NCI-H1930 (cell line): ENCODE measurements around the gene ZBTB46.
"Not testable (repeated sequence)": the region's sequence is repeated elsewhere in the genome, so short reads cannot be mapped to it uniquely, and the experiment has no call there.

Experiments
- DNase-seq, 2 experiments: peaks; one replicate each; lab custom pipeline; 2025; lab: John Stamatoyannopoulos, UW

Gene ZBTB46

GRCh38 chr20:63858393-63859165 is 27.5 kb upstream of the ZBTB46 start:
- no peak for DNase-seq

DNA sequence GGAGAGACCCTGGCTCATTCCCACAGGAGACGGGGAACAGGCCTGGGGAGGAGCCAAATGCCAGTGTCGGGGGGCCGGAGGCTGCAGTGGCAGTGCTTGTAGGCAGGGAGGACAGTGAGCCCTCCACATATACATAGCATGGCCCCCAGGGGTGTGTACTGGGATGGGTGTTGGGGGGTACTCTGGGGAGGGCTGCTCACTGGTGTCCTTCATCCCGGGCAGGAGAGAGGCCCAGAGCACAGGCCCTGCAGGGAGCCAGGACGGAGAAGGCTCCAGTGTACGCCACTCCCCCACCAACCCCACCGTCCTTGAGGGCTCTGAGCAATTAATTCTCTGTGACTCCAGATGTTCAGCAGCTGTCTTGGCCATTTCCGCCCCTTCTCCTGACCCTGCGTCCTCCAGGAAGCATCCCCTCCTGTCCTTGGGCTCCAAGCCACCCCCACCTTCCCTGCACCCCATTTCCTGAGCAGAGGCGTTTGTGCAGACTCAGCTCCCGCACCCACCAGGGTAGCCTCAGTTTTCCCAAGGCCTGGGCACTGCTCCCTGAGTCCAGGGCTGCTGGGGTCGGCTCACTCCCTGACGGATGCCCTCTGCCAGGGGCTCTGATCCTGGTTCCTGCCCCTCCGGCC is 26.8 kb upstream of the ZBTB46 start:
- DNase-seq: no peak

- DNase-seq: no peak
Measured at GRCh38 chr20:63856098-63856511, 25.0 kb upstream of the ZBTB46 start.

GRCh38 chr20:63855363-63856097 is 24.5 kb upstream of the ZBTB46 start:
- DNase-seq: no peak

- DNase-seq: no peak
Measured at GRCh38 chr20:63854766-63855362, 23.8 kb upstream of the ZBTB46 start.

DNA sequence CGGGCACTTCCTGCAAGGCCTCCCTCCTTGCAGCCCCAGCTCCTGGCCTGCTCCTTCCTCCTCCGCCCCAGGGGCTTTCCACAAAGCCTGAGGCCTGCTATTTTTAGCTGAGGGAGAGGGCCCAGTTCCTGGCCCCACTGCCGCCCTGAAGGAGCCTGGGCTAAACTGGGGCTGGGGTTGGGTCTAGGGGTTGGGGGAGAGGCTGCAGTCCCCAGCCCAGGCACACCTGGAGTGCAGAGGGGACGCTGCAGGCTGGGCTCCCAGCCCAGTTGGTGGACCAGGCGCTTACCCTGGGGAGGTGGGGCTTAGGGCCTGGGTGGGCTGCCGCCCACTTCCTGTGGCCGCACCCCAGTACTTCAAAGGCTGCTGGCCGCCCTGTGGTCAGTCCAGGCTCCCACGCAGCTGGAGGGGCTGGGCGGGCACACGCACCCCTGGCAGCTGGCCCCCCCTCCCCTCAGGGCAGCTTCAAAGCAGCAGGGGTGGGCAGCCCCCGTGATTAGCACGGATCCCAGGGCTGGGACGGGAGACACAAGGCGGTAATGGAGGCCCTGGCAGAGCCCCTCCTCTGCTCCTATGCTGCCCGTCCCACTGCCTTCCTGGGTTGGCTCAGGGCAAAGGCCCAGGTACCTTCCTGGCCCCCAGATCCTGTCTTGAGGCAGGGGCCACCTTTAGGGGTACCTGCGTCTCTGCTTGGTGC is 23.2 kb upstream of the ZBTB46 start:
- no peak for DNase-seq

GRCh38 chr20:63853733-63854068 is 22.6 kb upstream of the ZBTB46 start:
- DNase-seq: not testable (repeated sequence)

DNA sequence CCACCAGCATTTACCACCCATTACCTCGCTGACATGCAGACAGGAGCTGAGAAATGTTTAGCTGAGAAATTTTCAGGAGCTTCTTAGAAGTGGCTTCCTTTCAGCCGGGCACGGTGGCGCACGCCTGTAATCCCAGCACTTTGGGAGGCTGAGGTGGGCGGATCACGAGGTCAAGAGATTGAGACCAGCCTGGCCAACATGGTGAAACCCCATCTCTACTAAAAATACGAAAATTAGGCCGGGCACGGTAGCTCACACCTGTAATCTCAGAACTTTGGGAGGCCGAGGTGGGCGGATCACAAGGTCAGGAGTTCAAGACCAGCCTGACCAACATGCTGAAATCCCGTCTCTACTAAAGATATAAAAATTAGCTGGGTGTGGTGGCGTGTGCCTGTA is 20.5 kb upstream of the ZBTB46 start:
- DNase-seq: not testable (repeated sequence)

- DNase-seq: no peak
Measured at GRCh38 chr20:63850689-63851547, 19.9 kb upstream of the ZBTB46 start.

DNA sequence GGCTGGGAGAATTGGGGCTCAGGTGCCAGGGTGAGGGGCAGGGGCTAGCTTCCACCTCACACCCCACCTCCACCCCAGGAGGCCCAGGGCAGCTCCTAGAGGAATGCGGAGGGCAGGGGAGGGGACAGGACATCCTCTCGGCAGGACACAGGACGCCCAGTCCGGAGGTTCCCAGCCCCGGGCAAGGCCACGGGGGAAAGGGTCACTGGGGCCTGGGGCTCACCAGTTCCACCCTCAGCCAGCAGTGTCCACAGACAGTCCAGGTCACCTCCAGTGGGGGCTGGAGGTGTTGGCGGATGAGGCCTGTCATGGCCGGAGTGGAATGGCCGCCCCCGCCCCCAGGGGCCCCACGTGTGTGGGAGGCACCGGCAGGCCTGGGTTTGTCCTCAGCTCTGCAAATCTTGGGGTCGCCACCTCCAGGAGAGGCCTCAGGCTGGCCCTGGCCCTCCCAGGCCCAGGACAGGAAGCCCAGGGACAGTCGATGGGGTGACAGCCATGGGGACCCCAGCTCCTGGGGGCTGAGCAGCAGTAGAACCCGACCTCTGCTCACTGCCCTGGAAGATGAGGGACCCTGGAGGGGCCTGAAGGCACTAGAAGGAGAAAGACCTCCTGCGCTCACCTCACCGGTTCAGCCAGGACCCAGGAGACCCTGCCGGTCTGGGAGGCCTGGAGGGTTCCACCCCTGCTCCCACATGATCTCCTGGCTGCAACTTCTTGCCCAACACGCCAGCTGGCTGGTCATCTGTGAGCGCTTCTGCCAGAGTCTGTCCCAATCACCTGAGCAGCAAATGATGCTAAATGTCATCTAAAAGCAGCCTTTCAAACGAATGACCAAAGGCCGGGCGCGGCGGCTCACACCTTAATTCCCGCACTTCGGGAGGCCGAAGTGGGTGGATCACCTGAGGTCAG is 17.2 kb upstream of the ZBTB46 start:
- DNase-seq: no peak

DNA sequence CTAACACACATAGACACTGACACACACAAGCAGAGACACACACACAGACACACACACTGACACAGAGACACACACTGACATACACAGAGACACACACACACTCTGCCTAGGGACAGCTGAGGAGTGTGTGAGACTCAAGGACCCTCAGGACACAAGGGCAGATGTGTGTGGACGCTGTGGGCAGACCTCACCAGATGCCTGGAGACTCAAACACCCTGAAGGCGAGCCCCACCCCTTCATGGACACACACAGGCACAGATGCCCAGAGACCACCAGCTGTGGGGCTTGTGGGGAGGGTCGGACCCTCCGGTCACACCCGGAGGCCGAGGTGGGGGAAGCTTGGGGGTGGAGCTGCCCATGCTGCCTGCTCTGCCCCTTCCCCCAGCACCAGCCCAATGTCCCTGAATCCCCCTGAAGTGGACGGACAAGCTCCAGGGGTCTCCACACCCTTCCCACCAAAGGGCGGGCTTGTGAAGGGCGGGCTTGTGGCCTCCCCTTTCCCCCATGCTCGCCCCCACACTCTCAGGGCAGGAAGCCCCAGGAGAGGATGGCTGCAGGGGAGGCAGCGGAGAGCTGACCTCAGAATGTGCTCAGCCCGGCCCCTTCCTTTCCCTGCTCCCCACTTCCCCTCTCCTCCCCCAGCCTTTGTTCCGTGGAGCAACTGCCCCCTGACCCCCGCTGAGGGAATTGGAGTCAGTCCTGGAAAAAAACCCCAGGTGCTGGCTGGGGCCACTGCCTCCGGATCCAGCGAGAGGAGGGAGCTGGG is 16.4 kb upstream of the ZBTB46 start:
- no peak for DNase-seq

DNA sequence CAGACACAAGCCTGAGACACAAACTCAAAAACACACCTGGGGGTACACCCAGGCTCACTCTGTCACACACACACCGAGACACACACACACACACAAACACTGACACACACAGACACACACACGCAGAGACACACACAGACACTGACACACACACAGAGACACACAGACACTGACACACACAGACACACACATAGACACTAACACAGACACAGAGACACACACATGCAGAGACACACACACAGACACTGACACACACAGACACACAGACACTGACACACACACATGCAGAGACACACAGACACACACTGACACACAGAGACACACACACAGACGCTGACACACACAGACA is 15.8 kb upstream of the ZBTB46 start:
- no peak for DNase-seq

GRCh38 chr20:63846128-63846771 is 15.2 kb upstream of the ZBTB46 start:
- no peak for DNase-seq

- no peak for DNase-seq
Measured at GRCh38 chr20:63844511-63844991, 13.5 kb upstream of the ZBTB46 start.

- no peak for DNase-seq
Measured at GRCh38 chr20:63843778-63844177, 12.7 kb upstream of the ZBTB46 start.

- no peak for DNase-seq
Measured at GRCh38 chr20:63843222-63843621, 12.2 kb upstream of the ZBTB46 start.

- no peak for DNase-seq
Measured at GRCh38 chr20:63842258-63842657, 11.2 kb upstream of the ZBTB46 start.

GRCh38 chr20:63840405-63840828 is 9.4 kb upstream of the ZBTB46 start:
- no peak for DNase-seq

DNA sequence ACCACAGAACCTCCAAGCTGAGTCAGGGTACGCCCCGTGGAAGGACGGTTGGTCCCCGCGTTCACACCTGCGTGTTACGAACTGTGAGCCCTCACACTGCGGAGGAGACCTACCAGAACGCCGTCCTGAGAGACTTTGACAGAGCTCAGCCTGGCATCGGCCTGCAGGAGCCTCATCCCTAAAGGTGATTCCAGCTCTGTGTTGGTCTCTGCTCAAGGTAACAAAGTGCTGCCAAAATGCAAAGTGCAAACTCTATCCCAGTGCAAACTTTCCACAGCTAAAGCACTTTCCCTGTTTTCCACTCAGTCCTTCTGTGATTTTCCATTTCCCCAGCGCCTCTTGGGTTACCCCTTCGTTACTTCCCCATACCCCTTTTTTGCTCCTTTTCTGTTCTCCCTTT is 8.6 kb upstream of the ZBTB46 start:
- no peak for DNase-seq
